OCI-LY1 (cell line): ENCODE data around the gene FARP1.

Experiments
- H2AFZ ChIP-seq: fragments of 200-600 bp; sonication (generic), shearing (Covaris generic); 2 replicates; pipeline ENCODE4 v1.6.0; 2014; ENCODE audit warnings: antibody characterized with exemption, mild to moderate bottlenecking, low read length
- H3F3A ChIP-seq: fragments of 200-600 bp; sonication (generic), shearing (Covaris generic); 2 replicates; pipeline ENCODE4 v1.6.0; 2014; ENCODE audit warnings: mild to moderate bottlenecking, antibody characterized with exemption, low read length, moderate library complexity; ENCODE audit not compliant: insufficient read depth
- H3K27ac ChIP-seq: fragments of 200-600 bp; sonication (generic); 2 replicates; pipeline ENCODE4 v1.5.1; 2014; ENCODE audit warnings: low read length, mixed run types, mild to moderate bottlenecking, low read depth; ENCODE audit not compliant: poor library complexity, severe bottlenecking
- H3K27me3 ChIP-seq: fragments of 200-600 bp; sonication (generic); 2 replicates; pipeline ENCODE4 v1.6.0; 2014; ENCODE audit warnings: antibody characterized with exemption, mild to moderate bottlenecking, low read length, moderate library complexity; ENCODE audit not compliant: insufficient read depth
- H3K36me3 ChIP-seq: fragments of 200-600 bp; sonication (generic); 2 replicates; pipeline ENCODE4 v1.6.1; 2014; ENCODE audit warnings: mild to moderate bottlenecking, antibody characterized with exemption, low read length, moderate library complexity, mixed read lengths; ENCODE audit not compliant: insufficient read depth
- H3K4me1 ChIP-seq: fragments of 200-600 bp; sonication (generic); 2 replicates; pipeline ENCODE4 v1.5.1; 2014; ENCODE audit warnings: mild to moderate bottlenecking, low read length, moderate library complexity; ENCODE audit not compliant: insufficient read depth, severe bottlenecking
- H3K4me2 ChIP-seq: fragments of 200-600 bp; sonication (generic), shearing (Covaris generic); 2 replicates; pipeline ENCODE4 v1.6.1; 2014; ENCODE audit warnings: low read length
- H3K4me3 ChIP-seq: fragments of 200-600 bp; sonication (generic); 2 replicates; pipeline ENCODE4 v1.5.1; 2014; ENCODE audit warnings: low read length, low read depth, mild to moderate bottlenecking, mixed read lengths; ENCODE audit not compliant: poor library complexity, severe bottlenecking
- H3K79me2 ChIP-seq: fragments of 200-600 bp; shearing (Covaris generic); 2 replicates; pipeline ENCODE4 v1.6.1; 2016; ENCODE audit warnings: mixed run types, low read length, mixed read lengths; ENCODE audit not compliant: insufficient read depth
- H3K9ac ChIP-seq: fragments of 200-600 bp; sonication (generic), shearing (Covaris generic); 2 replicates; pipeline ENCODE4 v1.6.1; 2014; ENCODE audit warnings: mild to moderate bottlenecking, low read length, mixed read lengths
- H3K9me2 ChIP-seq: fragments of 200-600 bp; sonication (generic), shearing (Covaris generic); 2 replicates; pipeline ENCODE4 v1.6.1; 2014; ENCODE audit warnings: low read depth, mild to moderate bottlenecking, low read length, mixed read lengths
- H3K9me3 ChIP-seq: fragments of 200-600 bp; shearing (Covaris generic); 2 replicates; pipeline ENCODE4 v1.6.1; 2014; ENCODE audit warnings: low read length, mixed read lengths
- H4K20me1 ChIP-seq: fragments of 200-600 bp; sonication (generic), shearing (Covaris generic); 2 replicates; pipeline ENCODE4 v1.6.0; 2016; ENCODE audit warnings: mild to moderate bottlenecking, low read length; ENCODE audit not compliant: insufficient read depth
- EZH2 ChIP-seq: fragments of 200-600 bp; sonication (generic), shearing (Covaris generic); IDR thresholded peaks from 2 replicates; pipeline ENCODE4 v1.8.0; 2017; ENCODE audit warnings: borderline replicate concordance, mixed run types, mild to moderate bottlenecking, antibody characterized with exemption, low read length, moderate library complexity, mixed read lengths
- TF ChIP-seq, protein P1 (sequence below): fragments of 200-600 bp; sonication (generic), shearing (Covaris generic); IDR thresholded peaks from 2 replicates; pipeline ENCODE4 v1.5.1; 2017; ENCODE audit warnings: mild to moderate bottlenecking, antibody characterized with exemption, low read length, moderate library complexity, mixed read lengths

FARP1 gene

DNA sequence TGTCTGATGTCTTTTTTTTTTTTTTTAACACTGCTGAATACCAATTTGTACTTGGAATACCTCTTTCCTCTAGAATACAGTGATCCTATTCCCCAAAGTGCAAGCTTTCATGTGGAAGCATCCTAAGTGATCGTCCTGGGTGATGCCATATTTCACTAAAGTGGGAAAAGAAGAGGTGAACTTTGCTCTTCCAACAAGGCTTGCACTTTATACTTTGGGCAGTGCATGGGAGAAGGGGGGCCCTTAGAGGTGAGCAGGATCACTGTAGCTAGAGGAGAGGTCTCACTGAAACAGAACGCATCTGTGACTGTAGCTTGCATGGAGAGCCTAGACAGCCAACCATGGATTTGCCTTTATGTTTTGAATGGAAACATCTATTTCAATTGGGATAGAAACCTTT is 260.2 kb downstream of the FARP1 start:
- H4K20me1 ChIP-seq = no peaks in the 10 kb centered on the region
- TF ChIP-seq, protein P1, sequence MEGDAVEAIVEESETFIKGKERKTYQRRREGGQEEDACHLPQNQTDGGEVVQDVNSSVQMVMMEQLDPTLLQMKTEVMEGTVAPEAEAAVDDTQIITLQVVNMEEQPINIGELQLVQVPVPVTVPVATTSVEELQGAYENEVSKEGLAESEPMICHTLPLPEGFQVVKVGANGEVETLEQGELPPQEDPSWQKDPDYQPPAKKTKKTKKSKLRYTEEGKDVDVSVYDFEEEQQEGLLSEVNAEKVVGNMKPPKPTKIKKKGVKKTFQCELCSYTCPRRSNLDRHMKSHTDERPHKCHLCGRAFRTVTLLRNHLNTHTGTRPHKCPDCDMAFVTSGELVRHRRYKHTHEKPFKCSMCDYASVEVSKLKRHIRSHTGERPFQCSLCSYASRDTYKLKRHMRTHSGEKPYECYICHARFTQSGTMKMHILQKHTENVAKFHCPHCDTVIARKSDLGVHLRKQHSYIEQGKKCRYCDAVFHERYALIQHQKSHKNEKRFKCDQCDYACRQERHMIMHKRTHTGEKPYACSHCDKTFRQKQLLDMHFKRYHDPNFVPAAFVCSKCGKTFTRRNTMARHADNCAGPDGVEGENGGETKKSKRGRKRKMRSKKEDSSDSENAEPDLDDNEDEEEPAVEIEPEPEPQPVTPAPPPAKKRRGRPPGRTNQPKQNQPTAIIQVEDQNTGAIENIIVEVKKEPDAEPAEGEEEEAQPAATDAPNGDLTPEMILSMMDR = no peak
- no peak for TF ChIP-seq EZH2
- no peaks in the 10 kb centered on the region for H3K27me3 ChIP-seq
- no peak overlapping the region for H3K27ac ChIP-seq
- no peaks in the 10 kb centered on the region for H3K9me3 ChIP-seq
- H3K36me3 ChIP-seq = no peaks in the 10 kb centered on the region
- no peak overlapping the region for H3K9ac ChIP-seq
- no peaks in the 10 kb centered on the region for H3K79me2 ChIP-seq
- no peak overlapping the region for H2AFZ ChIP-seq
- no peak overlapping the region for H3K4me2 ChIP-seq
- H3K4me1 ChIP-seq = no peaks in the 10 kb centered on the region
- H3K9me2 ChIP-seq = no peaks in the 10 kb centered on the region
- H3K4me3 ChIP-seq = no peak overlapping the region
- H3F3A ChIP-seq = no peaks in the 10 kb centered on the region

DNA sequence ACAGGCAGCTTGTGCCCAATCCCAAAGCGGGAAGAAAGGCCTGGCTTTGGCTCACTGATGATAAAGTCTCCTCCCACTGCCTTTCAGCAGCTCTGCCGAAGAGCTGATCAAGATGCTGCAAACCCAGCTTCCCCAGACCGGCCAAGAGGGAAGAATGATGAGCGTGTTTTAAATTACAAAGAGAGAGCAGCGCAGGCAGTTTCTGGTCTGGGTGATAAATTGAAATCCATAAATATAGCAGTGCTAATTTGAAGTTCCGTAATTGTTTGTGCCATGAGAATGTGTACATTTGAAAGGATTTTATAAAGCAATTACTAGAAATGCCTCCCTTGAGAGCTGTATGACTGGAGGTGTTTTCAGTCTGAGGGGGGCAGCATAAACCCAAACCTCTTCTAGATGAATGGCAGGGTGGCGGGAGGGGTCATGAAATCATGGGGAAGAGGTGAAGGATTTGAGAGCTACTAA is 262.2 kb downstream of the FARP1 start:
- TF ChIP-seq, protein P1 = peak; percentile 28; the same call in 1 of the 2 replicates
- no peak for TF ChIP-seq EZH2
- no peaks in the 10 kb centered on the region for H4K20me1 ChIP-seq
- no peaks in the 10 kb centered on the region for H3K4me1 ChIP-seq
- no peak overlapping the region for H3K27ac ChIP-seq
- no peaks in the 10 kb centered on the region for H3K9me2 ChIP-seq
- 0 out of 2 replicates have a peak, but pooled peaks cover 5% of the 10 kb centered on the region for H3K27me3 ChIP-seq
- no peaks in the 10 kb centered on the region for H3K79me2 ChIP-seq
- no peak overlapping the region for H3K4me3 ChIP-seq
- no peaks in the 10 kb centered on the region for H3F3A ChIP-seq
- H3K9me3 ChIP-seq = no peaks in the 10 kb centered on the region
- H3K36me3 ChIP-seq = no peaks in the 10 kb centered on the region
- no peak overlapping the region for H3K4me2 ChIP-seq
- no peak overlapping the region for H3K9ac ChIP-seq
- no peak overlapping the region for H2AFZ ChIP-seq

DNA sequence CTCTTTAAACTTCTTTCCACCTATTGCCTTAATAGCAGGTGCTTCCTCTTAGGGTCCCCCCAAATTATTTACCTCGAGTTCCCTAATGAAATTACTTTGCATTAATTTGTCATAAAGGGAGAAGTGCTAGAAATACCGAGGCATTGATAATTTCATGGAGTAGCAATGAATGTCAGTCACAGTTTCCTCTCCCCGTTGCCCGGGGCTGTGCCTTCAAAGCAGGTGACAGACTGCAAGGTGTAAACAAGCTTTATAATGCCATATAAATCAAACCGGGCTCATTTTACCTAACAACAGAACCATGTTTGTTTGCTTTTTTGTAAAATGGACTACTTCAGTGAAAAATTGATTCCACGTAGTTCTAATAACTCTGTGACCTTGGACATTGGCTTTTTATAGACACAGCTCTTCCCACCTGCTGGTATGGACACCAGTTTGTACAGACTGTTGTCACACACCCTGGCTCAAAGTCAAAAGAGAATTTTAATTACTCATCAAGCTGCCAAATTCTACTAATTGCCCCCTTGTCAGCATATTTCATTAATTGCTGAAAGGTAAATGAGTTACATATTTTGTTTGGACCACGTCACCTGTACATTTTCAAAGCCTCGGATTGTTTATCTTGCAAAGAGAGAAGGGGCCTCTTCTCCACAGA is 262.9 kb downstream of the FARP1 start:
- H2AFZ ChIP-seq = no peak overlapping the region
- H3K4me2 ChIP-seq = no peak overlapping the region
- H3K9me2 ChIP-seq = no peaks in the 10 kb centered on the region
- no peak overlapping the region for H3K9ac ChIP-seq
- H3K27ac ChIP-seq = no peak overlapping the region
- H3K79me2 ChIP-seq = no peaks in the 10 kb centered on the region
- H3K4me1 ChIP-seq = no peaks in the 10 kb centered on the region
- no peaks in the 10 kb centered on the region for H3F3A ChIP-seq
- no peak overlapping the region for H3K4me3 ChIP-seq
- H3K27me3 ChIP-seq = 0 out of 2 replicates have a peak, but pooled peaks cover 5% of the 10 kb centered on the region
- H3K9me3 ChIP-seq = no peaks in the 10 kb centered on the region
- TF ChIP-seq, protein P1 = no peak
- TF ChIP-seq EZH2 = no peak
- H4K20me1 ChIP-seq = no peaks in the 10 kb centered on the region
- no peaks in the 10 kb centered on the region for H3K36me3 ChIP-seq
